SK-N-MC (cell line): ENCODE results near the gene XRCC2.
A peak's percentile ranks its signal among the peaks of the same experiment; 100 is the strongest.
"Not testable (repeated sequence)": the region's sequence is repeated elsewhere in the genome, so short reads cannot be mapped to it uniquely, and the experiment has no call there.

Experiments used
- DNase-seq: peaks from one replicate; pipeline ENCODE4 v3.0.0-alpha.2; 2011; ENCODE audit warnings: low read depth, low spot score
- H3K27ac ChIP-seq: fragments of 200-600 bp; sonication (generic); 2 replicates; pipeline ENCODE4 v1.5.1; 2016; ENCODE audit warnings: mixed run types
- H3K36me3 ChIP-seq: fragments of 200-600 bp; sonication (generic); 2 replicates; pipeline ENCODE4 v1.6.1; 2017; ENCODE audit warnings: antibody characterized with exemption, low read length, mixed read lengths; ENCODE audit not compliant: insufficient read depth
- H3K4me3 ChIP-seq: fragments of 200-600 bp; sonication (generic); 2 replicates; pipeline ENCODE4 v1.5.1; 2016
- H3K9ac ChIP-seq: fragments of 200-600 bp; sonication (generic); 2 replicates; pipeline ENCODE4 v1.8.0; 2017; ENCODE audit warnings: mixed run types, mixed read lengths; ENCODE audit not compliant: insufficient read length
- H3K9me3 ChIP-seq: fragments of 200-600 bp; sonication (generic); 2 replicates; pipeline ENCODE4 v1.6.1; 2017; ENCODE audit warnings: low read depth, mild to moderate bottlenecking, antibody characterized with exemption, low read length, moderate library complexity, mixed read lengths
- EZH2 ChIP-seq: fragments of 200-600 bp; sonication (generic); IDR thresholded peaks from one replicate; pipeline ENCODE4 v1.6.1; 2017; ENCODE audit warnings: antibody characterized with exemption
- FOXP2 ChIP-seq: optimal IDR thresholded peaks from 2 replicates; pipeline ENCODE3; 2011; ENCODE audit warnings: mild to moderate bottlenecking, moderate library complexity; ENCODE audit not compliant: insufficient read depth; ENCODE audit errors: extremely low read length, control extremely low read depth
- POLR2AphosphoS5 ChIP-seq: IDR thresholded peaks from 2 replicates; pipeline ENCODE4 v1.6.1; 2012; ENCODE audit warnings: mild to moderate bottlenecking, low read depth, low read length, borderline replicate concordance

XRCC2 gene

DNA sequence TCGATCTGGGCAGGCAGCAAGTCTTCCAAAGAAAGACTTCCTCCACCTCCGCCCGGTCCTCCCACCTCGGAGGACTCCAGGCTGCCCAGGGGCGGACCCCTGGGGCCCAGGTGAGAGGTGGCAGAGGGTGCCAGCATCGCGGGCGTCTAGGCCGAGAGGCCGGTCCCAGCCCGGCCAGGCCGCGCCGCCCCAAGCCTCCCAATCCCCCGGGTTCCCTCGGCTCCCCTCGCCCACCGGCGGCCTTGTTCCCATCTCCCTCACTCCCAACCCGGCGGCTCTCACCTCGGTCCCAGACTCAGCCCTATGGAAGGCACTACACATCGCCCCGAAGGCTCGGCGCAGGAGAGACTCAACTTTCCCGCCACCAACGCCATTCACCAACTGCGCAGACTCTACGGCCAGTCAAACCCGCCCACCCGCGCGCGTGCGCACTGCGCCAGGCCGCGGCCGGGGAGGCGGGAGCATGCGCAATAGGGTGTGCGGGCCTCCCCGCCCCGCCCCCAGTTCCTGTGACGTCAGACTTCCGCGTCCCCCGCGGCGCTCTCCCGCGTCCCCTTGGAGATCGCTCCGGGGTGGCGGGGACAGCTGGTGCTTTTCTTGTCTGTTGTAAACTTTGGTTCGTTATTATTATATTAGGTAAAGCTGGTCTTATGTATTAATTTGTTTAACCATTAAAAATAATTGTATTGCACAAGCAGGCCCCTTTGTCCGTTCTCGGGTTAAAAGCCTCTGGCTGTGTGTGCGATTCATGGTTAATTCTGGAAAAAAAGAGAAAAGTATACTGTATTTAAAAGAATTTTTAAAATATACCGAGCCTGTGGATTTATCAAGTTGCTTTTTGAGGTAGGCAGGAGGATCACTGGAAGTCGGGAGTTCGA, at the start of gene XRCC2:
Gene XRCC2 (minus strand): TSS at position 383 of the 878 bp plus-strand sequence. CDS start 62 bp downstream, at position 321.
- peaks cover 21% of the 10 kb centered on the region for H3K36me3 ChIP-seq

DNA sequence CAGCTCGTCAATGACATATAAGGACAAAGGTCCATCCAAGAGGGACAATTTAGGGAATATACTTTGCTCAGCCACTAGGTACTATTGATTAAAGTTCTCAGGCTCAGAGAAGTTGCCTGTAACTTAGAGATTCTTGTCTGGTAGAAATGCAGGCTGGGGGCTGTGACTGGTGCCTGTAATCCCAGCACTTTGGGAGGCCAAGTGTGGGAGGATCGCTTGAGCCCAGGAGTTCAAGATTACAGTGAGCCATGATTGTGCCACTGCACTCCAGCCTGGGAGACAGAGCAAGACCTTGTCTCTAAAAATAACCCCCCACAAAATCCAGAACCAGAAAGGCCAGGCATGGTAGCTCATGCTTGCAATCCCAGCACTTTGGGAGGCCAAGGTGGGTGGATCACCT, 47.4 kb upstream of the XRCC2 start:
- no peaks in the 10 kb centered on the region for H3K9me3 ChIP-seq
- no peak overlapping the region for H3K4me3 ChIP-seq
- DNase-seq = no peak
- no peaks in the 10 kb centered on the region for H3K36me3 ChIP-seq
- no peak overlapping the region for H3K27ac ChIP-seq
- H3K9ac ChIP-seq = no peak overlapping the region
- TF ChIP-seq POLR2AphosphoS5 = no peak
- no peak for TF ChIP-seq FOXP2
- no peak for TF ChIP-seq EZH2

More for the DNA sequence above, at the start of gene XRCC2:
- peak; percentile 48 for DNase-seq
- H3K9ac ChIP-seq = peak within 1 kb of the TSS; percentile 96
- peak within 1 kb of the TSS; percentile 84 for H3K4me3 ChIP-seq
- TF ChIP-seq EZH2 (no peak), POLR2AphosphoS5 (peak; percentile 95), FOXP2 (no peak)
- no peaks in the 10 kb centered on the region for H3K9me3 ChIP-seq
- peak within 1 kb of the TSS; percentile 84 for H3K27ac ChIP-seq

DNA sequence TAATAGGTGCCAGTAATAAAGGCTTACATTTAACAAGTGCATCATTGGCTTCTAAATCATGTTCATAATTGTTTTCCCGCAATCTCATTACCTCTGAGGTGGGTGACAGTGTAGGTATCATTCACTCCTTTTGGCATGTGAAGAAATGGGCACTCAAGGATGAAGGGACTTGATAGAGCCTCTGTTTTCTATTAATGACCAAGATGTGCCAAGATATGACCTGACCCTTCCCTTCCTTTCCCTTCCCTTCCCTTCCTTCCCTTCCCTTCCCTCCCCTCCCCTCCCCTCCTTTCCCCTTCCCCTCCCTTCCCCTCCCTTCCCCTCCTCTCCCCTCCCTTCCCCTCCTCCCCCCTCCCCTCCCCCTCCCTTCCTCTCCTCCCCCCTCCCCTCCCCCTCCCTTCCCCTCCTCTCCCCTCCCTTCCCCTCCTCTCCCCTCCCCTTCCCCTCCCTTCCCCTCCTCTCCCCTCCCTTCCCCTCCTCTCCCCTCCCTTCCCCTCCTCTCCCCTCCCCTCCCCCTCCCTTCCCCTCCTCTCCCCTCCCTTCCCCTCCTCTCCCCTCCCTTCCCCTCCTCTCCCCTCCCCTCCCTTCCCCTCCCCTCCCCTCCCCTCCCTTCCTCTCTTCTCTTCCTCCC, 36.6 kb upstream of the XRCC2 start:
- H3K27ac ChIP-seq, DNase-seq, H3K9ac ChIP-seq: not testable (repeated sequence)

DNA sequence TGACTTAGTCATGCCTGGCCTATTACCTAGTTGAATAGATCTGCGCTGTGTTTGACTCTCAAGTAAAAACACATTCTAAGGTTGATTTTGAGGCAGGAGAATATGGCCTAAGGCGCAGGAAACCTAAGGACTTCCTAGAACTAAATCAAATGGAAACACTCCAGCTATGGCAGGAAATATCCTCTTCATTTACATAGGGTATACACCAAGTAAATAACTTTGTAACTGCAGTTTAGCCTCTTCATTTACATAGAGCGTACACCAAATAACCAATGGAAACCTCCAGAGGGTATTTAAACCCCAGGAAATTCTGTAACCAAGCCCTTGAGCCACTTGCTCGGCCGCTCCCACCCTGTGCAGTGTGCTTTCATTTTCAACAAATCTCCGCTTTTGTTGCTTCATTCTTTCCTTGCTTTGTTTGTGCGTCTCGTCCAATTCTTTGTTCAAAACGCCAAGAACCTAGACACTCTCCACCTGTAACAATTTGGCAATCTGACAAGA, 35.6 kb upstream of the XRCC2 start:
- TF ChIP-seq EZH2 (no peak), POLR2AphosphoS5 (peak; percentile 47; the same call in 1 of the 2 replicates)
- H3K36me3 ChIP-seq = no peaks in the 10 kb centered on the region
- H3K27ac ChIP-seq = no peak overlapping the region
- H3K9me3 ChIP-seq = no peaks in the 10 kb centered on the region
- H3K4me3 ChIP-seq = peak overlapping the region; percentile 74
- DNase-seq = peak; percentile 95
- peak overlapping the region; percentile 20 for H3K9ac ChIP-seq

More for the DNA sequence above, 36.6 kb upstream of the XRCC2 start:
- not testable (repeated sequence) for H3K36me3 ChIP-seq, H3K4me3 ChIP-seq, H3K9me3 ChIP-seq

DNA sequence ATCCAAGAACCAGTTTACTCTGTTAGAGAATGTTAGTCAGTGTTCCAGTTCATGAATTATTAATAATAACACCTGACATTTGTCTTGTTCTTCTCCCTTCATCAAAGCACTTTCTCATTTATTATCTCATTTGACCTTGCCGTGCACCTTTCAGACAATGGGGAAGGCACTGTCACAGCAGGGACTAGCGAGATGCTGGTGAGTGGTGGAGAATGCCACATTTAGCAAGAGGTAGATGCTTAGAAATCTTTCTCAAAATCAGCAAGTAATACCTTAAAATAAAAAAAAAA, 34.2 kb upstream of the XRCC2 start:
- TF ChIP-seq EZH2 (no peak), FOXP2 (no peak), POLR2AphosphoS5 (no peak)
- no peak for DNase-seq
- Histone ChIP-seq H3K9ac (no peak overlapping the region), H3K36me3 (no peaks in the 10 kb centered on the region), H3K9me3 (no peaks in the 10 kb centered on the region), H3K4me3 (no peak overlapping the region), H3K27ac (no peak overlapping the region)

DNA sequence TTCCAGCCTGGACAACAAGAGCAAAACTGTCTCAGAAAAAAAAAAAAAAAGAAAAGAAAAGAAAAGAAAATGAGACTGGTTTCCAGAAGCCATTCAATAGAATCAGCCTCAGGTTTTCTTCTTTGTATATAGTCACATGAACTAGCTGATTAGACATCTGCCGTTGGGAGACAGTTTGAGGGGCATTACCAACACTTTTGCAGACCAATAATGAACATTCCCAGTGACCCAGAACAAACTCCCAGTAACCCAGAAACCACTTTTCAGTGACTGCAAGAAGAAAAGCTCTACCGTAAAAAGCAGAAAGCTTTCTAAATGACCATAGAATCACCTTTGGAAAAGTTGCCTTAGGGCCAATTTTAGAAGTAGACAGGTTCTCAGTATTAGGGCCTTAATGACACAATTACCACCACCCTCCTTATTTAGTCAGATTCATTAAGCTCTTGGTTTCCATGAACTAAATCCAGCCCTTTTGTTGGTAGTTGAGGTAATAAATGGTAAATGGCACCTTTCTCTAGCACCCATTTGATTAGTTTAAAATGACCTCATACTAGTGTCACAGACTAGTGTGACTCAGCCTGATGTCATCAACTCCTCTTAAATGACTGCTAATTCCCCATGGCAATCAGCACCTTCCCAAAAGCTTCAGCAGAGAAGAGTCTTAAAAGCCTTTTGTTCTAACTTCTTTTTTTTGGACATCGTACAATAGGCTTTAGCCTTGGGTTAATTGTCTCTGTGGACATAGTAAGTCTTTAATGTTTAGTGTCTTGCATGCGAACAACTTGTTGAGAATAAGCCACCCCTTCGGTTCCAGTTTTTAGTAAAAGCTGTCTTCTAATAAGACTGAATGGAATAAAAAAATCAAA, 33.6 kb upstream of the XRCC2 start:
- no peaks in the 10 kb centered on the region for H3K36me3 ChIP-seq
- no peak for TF ChIP-seq POLR2AphosphoS5
- no peak for TF ChIP-seq FOXP2
- no peak for TF ChIP-seq EZH2
- no peak overlapping the region for H3K4me3 ChIP-seq
- no peak overlapping the region for H3K27ac ChIP-seq
- H3K9ac ChIP-seq = no peak overlapping the region
- H3K9me3 ChIP-seq = peaks cover 3% of the 10 kb centered on the region; the same call in 1 of the 2 replicates
- DNase-seq = no peak

DNA sequence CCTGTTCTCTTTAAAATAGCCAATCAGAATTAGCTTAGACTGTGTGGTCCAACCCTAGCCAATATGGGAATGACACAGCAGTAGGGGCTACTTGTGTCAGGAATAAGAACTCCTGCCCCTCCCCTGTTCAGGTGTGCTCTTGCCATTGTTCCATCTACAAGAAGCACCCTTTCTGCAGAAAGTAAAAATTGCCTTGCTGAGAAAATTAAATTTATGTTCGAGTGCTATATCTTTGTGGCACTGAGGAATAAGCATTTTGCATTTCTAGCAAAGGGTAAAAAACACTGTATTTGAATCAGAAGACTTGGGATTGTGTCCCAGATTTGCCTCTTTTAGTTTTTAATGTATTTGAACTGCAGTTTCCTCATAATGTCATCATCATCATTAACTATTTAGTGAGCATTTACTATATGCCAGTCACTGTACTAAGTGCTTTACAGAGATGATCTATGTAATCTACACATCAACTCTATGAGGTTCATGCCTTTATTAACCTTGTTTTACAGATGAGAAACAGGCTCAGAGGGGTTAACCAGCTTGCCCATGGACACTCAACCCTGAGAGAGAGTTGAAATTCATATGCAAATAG, 28.9 kb upstream of the XRCC2 start:
- H3K9me3 ChIP-seq = peaks cover 3% of the 10 kb centered on the region; the same call in 1 of the 2 replicates
- H3K4me3 ChIP-seq = no peak overlapping the region
- no peak overlapping the region for H3K9ac ChIP-seq
- no peak overlapping the region for H3K27ac ChIP-seq
- TF ChIP-seq EZH2 = no peak
- TF ChIP-seq FOXP2 = no peak
- no peak for TF ChIP-seq POLR2AphosphoS5
- DNase-seq = no peak
- no peaks in the 10 kb centered on the region for H3K36me3 ChIP-seq

DNA sequence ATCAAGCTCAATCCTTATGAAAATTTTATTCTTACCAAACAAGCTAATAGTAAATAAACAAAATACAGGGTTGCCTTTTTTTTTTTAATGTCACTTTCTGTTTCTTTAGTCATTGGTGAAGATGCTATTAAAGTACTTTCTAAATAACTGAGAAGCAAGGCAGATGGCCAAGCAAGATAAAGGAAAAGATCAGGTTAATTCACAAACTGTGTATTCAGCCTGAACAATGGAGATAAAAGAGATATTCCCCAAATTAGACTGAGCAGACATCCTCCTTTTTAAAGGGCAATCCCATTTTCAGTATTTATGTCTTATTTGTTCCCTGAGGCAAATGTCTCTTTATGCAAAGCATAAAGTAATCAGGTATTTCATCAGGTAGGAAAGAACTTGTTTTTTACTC, 23.1 kb upstream of the XRCC2 start:
- Histone ChIP-seq H3K9me3 (no peaks in the 10 kb centered on the region), H3K36me3 (no peaks in the 10 kb centered on the region), H3K9ac (no peak overlapping the region), H3K27ac (no peak overlapping the region), H3K4me3 (no peak overlapping the region)
- no peak for TF ChIP-seq FOXP2
- TF ChIP-seq EZH2 = no peak
- TF ChIP-seq POLR2AphosphoS5 = no peak
- DNase-seq = no peak

DNA sequence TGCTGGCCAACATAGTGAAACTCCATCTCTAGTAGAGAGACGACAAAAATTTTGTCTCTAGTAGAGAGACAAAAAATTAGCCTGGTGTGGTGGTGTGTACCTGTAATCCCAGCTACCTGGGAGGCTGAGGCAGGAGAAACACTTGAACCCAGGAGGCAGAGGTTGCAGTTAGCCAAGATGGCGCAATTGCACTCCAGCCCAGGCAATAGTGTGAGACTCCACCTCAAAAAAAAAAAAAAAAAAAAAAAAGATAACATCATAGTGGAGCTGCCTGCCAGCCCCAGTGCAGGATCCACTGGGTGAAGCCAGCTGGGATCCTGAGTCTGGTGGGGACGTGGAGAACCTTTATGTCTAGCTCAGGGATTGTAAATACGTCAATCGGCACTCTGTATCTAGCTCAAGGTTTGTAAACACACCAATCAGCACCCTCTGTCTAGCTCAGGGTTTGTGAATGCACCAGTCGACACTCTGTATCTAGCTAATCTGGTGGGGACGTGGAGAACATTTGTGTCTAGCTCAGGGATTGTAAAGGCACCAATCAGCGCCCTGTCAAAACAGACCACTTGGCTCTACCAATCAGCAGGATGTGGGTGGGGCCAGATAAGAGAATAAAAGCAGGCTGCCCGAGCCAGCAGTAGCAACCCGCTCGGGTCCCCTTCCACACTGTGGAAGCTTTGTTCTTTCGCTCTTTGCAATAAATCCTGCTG, 21.5 kb upstream of the XRCC2 start:
- not testable (repeated sequence) for H3K9me3 ChIP-seq, H3K27ac ChIP-seq, H3K4me3 ChIP-seq, DNase-seq, H3K9ac ChIP-seq, H3K36me3 ChIP-seq

DNA sequence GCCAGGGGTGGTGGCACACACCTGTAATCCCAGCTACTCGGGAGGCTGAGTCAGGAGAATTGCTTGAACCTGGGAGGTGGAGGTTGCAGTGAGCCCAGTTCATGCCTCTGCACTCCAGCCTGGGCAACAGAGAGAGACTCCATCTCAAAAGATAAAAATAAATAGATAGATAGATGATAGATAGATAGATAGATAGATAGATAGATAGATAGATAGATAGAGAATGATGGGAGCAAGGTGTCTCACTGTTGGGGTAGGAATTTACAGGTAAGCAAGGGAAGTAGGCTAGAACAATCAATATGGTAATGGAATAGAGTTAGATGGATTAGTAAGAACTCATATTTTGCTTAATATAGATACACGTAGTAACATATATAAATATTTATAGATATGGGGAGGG, 16.3 kb upstream of the XRCC2 start:
- H3K4me3 ChIP-seq, H3K27ac ChIP-seq, DNase-seq, H3K9ac ChIP-seq, H3K9me3 ChIP-seq, H3K36me3 ChIP-seq: not testable (repeated sequence)
